Stimulated activated CD8-positive, alpha-beta memory T cell treated with anti-CD3 and anti-CD28 coated beads, Interleukin-2, amount 100 ng/mL, for 48 hours (primary cell): ENCODE measurements around the gene THPO.
A peak's percentile ranks its signal among the peaks of the same experiment; 100 is the strongest.

Experiments
- DNase-seq, 2 donors: peaks; one replicate each; pipeline ENCODE4 v3.0.0-alpha.2; 2020; ENCODE audit warnings: low read depth in 2 of 2

Gene THPO

DNA sequence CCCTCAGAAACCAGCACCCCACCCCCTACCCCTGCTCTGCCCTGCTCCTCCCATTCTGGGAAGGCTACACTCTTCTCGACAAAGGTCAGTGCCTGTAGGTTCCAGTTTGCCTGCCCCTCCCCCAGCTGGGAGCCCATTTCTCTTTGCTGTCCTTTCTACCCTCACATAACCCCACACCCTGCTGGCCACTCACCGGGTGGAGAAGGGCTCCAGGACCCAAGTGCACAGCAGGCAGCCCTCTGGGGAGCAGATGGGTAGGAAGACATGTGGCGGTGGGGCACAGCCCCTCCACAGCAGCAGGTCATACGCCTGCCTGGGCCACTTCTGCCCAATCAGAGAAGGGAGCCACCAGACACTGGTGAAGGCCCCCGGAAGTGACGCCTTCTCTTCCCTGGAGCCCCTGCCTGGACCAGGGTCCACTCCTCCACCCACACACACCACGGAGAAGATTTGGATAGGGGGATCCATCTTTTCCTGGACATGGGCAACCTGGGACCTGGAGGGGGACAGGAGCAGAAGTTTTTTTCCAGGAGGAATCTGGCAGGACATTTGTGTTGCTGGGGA is at the start of gene THPO:
Gene THPO (minus strand): TSS at position 326 of the 564 bp plus-strand sequence. CDS start 1,948 bp downstream, outside the sequence.
- no peak for DNase-seq

- no peak for DNase-seq
These were observed 48.7 kb upstream of the THPO start for GRCh38 chr3:184426691-184427141.

GRCh38 chr3:184423561-184423960 is 45.6 kb upstream of the THPO start:
- DNase-seq: no peak

GRCh38 chr3:184419171-184419570 is 41.2 kb upstream of the THPO start:
- DNase-seq: no peak

- DNase-seq: peak; percentile 49 to 60
These were observed 39.8 kb upstream of the THPO start for GRCh38 chr3:184417619-184418327.

DNA sequence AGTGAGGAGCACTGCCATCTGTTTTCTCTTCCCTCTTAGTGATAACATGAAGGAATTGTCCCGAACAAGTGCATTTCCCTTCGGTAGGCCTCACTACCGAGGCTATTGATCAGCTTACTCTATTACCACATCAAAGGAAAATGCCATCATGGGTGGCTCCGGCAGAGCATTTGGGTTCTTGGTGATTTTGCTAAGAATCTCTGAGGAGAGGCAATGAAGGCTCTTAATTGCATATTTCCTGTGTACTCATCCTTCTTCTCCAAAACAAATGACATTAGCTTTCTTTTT is 37.1 kb upstream of the THPO start:
- DNase-seq: no peak

DNA sequence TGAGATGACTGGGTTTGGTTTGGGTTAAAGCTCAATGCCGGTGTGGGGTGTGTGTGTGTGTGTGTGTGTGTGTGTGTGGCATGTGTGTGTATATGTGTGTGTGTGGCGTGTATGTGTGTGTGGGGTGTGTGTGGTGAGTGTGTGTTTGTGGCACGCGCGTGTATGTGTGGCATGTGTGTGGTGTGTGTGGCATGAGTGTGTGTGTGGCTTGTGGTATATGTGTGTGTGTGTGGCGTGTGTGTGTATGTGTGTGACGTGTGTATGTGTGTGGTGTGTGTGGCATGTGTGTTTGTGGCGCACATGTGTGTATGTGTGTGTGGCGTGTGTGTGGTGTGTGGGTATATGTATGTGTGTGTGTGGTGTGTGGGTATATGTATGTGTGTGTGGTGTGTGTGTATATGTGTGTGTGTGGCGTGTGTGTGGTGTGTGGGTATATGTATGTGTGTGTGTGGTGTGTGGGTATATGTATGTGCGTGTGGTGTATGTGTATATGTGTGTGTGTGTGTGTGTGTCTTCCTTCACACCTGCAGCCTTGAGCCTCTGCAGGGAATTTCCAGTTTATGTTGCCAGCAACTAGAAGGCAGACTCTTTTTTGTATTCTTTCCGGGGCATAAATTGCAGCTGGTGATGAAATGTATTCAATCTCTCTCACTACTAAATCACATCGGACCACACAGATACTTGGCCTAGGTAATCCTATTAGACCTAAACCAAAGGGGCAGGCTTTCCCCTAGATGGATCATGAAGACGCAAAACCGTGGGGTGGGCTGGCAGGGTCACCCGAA is 36.6 kb upstream of the THPO start:
- no peak for DNase-seq

- DNase-seq: no peak
These were observed 32.0 kb upstream of the THPO start for GRCh38 chr3:184409946-184410500.

DNA sequence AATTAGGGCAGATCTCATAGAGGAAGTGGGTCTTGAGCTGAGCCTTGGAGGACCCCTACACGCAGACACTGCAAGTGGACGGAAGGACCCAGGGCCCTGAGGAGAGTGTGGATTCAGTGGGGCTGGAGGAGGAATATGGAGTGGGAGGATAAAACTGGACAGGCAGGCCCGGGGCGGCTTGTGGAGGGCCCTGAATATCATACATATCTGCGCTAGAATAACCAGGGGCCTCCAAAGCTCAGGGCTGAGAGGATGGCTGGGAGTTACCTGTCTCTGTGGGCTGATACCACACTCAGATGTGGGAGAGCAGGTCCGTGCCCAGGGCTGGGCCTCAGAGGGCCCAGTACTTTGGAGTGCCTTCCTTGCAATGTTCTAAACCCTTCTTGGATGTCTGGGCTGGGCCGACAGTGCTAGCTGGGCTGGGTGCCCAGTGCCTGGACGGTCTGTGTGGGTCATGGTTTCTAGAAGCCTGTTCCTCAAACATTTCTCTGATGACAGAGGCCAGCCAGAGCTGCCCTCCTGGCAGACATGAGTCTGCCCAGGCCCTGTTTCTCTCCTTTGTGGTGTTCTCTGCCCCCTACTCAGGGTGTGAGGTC is 31.4 kb upstream of the THPO start:
- no peak for DNase-seq

DNA sequence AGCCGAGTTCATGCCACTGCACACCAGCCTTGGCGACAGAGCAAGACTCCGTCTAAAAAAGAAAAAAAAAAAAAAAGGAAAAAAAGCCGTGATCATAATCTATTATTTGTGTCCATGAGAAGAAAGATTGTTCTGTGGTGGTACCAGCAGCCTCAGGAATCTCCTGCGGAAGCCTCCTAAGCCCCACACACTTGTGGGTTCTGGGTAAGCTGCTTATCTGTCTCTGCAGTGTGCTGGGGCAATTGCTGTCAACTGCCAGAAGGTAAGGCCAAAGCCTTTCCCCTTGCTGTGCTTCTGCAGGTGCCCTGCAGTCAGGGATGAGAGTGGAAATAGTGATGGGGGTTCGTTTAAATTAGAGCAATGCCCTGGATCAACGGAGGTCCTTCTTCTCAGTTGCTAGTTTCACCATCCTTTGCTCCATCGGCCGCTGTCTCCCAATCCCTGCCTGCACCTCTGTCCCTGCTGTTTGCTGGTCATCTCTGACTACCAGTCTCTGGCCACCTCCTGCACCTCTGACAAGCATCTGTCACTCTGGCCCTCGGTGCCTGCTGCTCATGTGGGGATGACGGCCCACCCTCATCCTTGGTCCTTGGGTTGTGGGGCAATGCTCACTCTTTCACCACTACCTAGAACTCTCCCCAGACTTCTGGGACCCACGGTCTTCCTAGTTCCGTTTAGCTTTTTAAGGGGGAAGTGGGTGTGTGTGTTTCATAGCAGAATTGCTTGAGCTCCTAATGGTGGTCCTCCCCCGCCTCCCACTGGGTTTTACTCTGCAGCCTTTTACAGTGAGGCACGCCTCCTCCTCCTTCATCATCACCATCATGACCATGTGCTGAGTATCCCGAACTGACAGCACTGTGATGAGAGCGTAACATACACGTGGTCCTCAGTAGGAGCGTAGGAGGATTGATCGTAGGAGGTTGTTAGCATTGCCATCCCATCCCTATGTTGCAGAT is 27.3 kb upstream of the THPO start:
- no peak for DNase-seq

- no peak for DNase-seq
These were observed 21.4 kb upstream of the THPO start for GRCh38 chr3:184399410-184399809.

DNA sequence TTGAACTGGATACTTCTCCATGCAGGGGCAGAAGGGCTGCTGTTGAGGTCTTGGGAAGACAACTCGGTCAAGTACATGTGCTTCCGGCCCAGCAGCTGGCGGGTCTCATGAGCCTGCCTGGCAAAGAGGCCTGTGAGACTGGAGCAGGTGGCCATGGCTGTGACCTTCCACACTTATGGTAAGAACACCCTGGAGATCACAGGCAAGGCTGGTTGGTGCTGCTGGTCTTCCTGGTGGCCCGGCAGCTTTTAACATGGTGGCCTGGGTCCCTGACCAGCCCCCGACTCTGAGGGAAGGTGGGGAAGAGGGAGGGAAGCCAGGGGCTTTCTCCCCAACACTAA is 17.3 kb upstream of the THPO start:
- no peak for DNase-seq

GRCh38 chr3:184391266-184391665 is 13.3 kb upstream of the THPO start:
- no peak for DNase-seq

DNA sequence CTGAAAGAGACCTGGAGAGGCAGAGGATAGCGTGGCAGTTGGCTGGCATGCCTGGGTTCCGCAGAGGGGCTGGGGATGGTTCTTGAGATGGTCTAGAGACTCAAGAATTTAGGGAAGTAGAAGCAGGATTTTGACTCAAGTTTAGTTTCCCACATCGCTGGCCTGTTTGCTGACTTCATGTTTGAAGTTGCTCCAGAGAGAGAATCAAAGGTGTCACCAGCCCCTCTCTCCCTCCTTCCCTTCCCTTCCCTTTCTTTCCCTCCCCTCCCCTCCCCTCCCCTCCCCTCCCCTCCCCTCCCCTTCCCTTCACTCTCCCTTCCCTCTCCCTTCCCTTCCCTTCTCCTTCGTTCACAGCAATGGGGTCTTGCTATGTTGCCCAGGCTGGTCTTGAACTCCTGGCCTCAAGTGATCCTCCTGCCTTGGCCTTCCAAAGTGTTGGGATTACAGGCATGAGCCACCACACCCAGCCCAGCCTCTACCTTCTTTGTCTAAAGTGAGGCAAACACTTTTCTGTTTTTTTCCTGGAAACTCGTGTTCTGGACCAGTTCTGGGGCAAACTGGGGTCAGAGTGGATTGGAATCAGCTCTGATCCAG is 12.0 kb upstream of the THPO start:
- DNase-seq: no peak

- DNase-seq: no peak
These were observed 11.4 kb upstream of the THPO start for GRCh38 chr3:184389384-184389783.

- no peak for DNase-seq
These were observed 10.9 kb upstream of the THPO start for GRCh38 chr3:184388936-184389230.

DNA sequence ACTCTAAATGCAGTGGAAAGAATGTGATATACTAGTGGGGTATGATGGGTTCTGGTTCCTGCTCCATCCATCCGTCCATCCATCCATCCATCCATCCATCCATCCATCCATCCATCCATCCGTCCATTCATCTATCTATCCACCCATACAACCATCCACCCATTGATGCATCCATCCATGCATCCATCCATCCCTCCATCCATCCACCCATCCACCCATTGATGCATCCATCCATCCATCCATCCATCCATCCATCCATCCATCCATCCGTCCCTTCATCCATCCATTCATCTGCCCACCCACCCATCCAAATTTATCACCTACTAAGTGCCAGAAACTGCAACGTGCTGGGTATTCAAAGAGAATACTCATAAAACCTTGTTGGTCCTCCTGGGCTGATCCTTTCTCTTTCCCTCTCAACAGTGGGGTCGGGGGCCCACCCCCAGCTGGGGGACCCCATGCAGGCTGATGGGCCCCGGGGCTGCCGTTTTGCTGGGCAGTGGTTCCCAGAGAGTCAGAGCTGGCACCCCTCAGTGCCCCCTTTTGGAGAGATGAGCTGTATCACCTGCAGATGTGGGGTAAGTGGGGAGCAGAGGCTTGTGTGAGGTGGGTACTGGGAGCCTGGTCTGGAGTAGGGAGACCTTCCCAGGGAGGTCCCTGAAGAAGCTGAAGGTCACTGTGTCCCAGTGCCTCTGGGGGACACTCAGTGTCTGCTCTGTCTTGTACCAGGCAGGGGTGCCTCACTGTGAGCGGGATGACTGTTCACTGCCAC is 10.3 kb upstream of the THPO start:
- no peak for DNase-seq

- DNase-seq: no peak
These were observed 9.2 kb upstream of the THPO start for GRCh38 chr3:184387174-184387714.

- DNase-seq: no peak
These were observed 8.2 kb upstream of the THPO start for GRCh38 chr3:184386047-184386806.
